ENCODE measurements around the gene ETV4.

DNA sequence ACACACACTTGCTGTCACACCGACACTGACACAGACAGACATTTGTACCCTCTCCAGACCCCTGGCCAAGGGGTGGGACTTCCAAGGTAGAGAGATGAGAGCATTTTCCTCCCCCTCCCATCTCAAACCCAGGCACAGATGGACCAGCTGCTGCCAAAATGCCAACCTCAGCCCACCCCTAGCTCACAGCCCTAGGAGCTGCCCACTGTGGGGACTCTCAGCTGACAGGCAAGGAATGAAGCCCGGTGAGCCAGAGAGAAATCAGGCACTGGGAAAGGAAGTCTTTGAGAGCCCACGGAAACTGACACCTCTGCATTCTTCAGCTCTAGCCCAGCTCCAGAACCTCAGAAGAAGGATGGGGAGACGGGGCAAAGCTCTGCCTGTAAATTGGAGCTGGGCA, 2.8 kb downstream of the ETV4 start:
- TF ChIP-seq, protein P1, sequence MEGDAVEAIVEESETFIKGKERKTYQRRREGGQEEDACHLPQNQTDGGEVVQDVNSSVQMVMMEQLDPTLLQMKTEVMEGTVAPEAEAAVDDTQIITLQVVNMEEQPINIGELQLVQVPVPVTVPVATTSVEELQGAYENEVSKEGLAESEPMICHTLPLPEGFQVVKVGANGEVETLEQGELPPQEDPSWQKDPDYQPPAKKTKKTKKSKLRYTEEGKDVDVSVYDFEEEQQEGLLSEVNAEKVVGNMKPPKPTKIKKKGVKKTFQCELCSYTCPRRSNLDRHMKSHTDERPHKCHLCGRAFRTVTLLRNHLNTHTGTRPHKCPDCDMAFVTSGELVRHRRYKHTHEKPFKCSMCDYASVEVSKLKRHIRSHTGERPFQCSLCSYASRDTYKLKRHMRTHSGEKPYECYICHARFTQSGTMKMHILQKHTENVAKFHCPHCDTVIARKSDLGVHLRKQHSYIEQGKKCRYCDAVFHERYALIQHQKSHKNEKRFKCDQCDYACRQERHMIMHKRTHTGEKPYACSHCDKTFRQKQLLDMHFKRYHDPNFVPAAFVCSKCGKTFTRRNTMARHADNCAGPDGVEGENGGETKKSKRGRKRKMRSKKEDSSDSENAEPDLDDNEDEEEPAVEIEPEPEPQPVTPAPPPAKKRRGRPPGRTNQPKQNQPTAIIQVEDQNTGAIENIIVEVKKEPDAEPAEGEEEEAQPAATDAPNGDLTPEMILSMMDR (IDR thresholded peaks at IDR 0.05; ENCODE audit: insufficient read depth, low read length) = no peak
- TF ChIP-seq, protein P2, sequence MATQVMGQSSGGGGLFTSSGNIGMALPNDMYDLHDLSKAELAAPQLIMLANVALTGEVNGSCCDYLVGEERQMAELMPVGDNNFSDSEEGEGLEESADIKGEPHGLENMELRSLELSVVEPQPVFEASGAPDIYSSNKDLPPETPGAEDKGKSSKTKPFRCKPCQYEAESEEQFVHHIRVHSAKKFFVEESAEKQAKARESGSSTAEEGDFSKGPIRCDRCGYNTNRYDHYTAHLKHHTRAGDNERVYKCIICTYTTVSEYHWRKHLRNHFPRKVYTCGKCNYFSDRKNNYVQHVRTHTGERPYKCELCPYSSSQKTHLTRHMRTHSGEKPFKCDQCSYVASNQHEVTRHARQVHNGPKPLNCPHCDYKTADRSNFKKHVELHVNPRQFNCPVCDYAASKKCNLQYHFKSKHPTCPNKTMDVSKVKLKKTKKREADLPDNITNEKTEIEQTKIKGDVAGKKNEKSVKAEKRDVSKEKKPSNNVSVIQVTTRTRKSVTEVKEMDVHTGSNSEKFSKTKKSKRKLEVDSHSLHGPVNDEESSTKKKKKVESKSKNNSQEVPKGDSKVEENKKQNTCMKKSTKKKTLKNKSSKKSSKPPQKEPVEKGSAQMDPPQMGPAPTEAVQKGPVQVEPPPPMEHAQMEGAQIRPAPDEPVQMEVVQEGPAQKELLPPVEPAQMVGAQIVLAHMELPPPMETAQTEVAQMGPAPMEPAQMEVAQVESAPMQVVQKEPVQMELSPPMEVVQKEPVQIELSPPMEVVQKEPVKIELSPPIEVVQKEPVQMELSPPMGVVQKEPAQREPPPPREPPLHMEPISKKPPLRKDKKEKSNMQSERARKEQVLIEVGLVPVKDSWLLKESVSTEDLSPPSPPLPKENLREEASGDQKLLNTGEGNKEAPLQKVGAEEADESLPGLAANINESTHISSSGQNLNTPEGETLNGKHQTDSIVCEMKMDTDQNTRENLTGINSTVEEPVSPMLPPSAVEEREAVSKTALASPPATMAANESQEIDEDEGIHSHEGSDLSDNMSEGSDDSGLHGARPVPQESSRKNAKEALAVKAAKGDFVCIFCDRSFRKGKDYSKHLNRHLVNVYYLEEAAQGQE (IDR thresholded peaks at IDR 0.05; ENCODE audit: insufficient replicate concordance, low read depth) = no peak
- no peak for TF ChIP-seq POLR2AphosphoS5 (IDR thresholded peaks at IDR 0.05; ENCODE audit: low read depth)
